Adipocyte (in vitro differentiated cells): ENCODE measurements around the gene DZIP1.

Experiments
- DNase-seq: peaks from one replicate; pipeline ENCODE4 v3.0.0-alpha.2; 2015; ENCODE audit warnings: low read depth
- H3K27me3 ChIP-seq: replicated peaks from 2 replicates; pipeline ENCODE4 v1.7.0; 2013; ENCODE audit warnings: mild to moderate bottlenecking, low read length, moderate library complexity; ENCODE audit not compliant: control insufficient read depth, insufficient read depth
- H3K36me3 ChIP-seq: 2 replicates; pipeline ENCODE4 v1.7.0; 2013; ENCODE audit warnings: low read length, mild to moderate bottlenecking, moderate library complexity; ENCODE audit not compliant: control insufficient read depth, insufficient read depth, severe bottlenecking
- H3K4me1 ChIP-seq: 2 replicates; pipeline ENCODE4 v1.7.0; 2013; ENCODE audit warnings: mild to moderate bottlenecking, low read length, moderate library complexity; ENCODE audit not compliant: control insufficient read depth, insufficient read depth
- H3K4me3 ChIP-seq: 2 replicates; pipeline ENCODE4 v1.7.0; 2013; ENCODE audit warnings: mild to moderate bottlenecking, low read length, moderate library complexity
- H3K9ac ChIP-seq: 2 replicates; pipeline ENCODE4 v1.7.0; 2013; ENCODE audit warnings: mild to moderate bottlenecking, low read length, moderate library complexity
- H3K9me3 ChIP-seq: 2 replicates; pipeline ENCODE4 v1.7.0; 2013; ENCODE audit warnings: mild to moderate bottlenecking, low read length, moderate library complexity; ENCODE audit not compliant: control insufficient read depth

DZIP1 gene

DNA sequence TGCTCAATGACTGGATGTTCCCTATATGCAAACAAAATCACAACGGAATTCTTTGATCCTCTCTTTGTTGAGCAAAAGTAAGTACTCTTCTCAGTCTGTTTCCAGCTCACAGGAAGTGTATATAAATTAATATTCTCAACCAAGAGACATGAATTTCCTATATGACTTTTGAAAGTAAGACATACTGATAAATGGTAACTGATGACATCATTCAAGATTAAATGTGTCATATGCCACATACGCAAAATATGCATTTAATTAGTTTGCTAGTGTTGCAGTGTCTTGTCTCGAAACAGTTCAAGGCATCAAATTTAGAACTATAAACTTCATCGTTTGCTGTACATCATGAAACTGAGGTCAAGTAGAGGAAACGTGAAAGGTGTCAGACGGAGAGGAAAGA lies 84.1 kb downstream of the DZIP1 start:
- Histone ChIP-seq H3K4me3 (no peak overlapping the region), H3K9ac (no peak overlapping the region), H3K27me3 (peaks cover 37% of the 10 kb centered on the region), H3K36me3 (no peaks in the 10 kb centered on the region), H3K9me3 (no peaks in the 10 kb centered on the region), H3K4me1 (peaks cover 4% of the 10 kb centered on the region)
- no peak for DNase-seq

GRCh38 chr13:95559100-95559499 lies 85.4 kb downstream of the DZIP1 start:
- Histone ChIP-seq H3K36me3 (no peaks in the 10 kb centered on the region), H3K4me1 (no peaks in the 10 kb centered on the region), H3K4me3 (no peak overlapping the region), H3K9me3 (no peaks in the 10 kb centered on the region), H3K27me3 (peaks cover 42% of the 10 kb centered on the region), H3K9ac (no peak overlapping the region)
- DNase-seq: no peak

DNA sequence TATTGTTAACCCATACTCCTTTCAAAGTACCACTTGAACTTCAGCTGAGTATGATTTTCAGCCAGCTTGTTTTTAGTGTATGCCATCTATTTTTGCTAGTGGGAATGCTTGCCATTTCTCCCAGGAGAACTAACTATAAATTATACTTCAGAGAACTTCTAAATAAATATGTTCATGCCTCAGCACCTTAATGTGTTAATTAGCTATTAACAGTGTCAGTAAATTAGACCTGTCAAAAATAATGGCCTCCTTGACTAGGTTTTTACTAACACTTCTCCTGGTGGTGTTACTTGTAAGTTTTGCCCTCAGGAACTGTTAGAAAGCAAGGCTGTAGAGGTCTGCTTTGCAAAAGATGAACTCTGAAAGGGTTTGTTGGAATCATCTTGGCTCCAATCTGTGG lies 87.5 kb downstream of the DZIP1 start:
- no peaks in the 10 kb centered on the region for H3K36me3 ChIP-seq
- peaks cover 57% of the 10 kb centered on the region for H3K27me3 ChIP-seq

DNA sequence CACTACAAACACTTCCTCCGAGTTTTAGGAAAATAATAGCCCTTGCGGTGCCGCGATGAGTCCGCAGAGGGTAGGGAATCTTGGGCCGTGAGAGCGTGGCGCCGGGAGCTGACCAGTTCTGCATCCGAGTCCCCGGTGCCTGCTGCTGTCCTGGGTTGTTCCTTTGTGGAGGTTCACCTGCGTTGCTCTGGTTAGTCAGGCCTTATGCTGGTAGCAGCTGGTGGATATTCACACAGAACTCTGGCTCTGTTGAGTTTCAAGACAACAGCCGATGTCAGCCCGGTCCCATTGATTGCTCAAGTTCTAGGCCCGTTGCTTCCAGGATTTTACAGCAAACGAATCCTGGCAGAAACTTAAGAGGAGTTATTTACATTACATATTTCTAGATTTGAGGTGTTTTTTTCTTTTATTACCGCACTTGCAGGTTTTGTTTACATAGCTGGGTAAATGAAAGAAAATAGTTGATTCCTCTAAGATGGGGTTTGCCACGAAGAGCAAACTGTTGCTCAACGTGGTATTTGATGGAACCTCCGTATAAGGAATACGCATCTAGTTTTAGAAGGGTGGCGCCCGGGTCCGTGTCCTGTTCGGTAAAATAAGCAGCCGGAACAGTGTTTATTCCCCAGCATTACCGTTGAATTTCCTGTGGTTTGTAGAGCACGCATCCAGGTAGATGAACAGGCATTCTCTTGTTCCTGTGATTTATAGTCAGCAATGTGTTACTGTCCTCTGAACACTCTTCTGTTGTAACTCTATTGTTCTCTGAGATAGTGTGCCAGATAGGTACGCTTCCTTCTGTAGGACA lies 90.7 kb downstream of the DZIP1 start:
- peak; percentile 5 for DNase-seq
- Histone ChIP-seq H3K27me3 (peaks cover 73% of the 10 kb centered on the region), H3K9ac (no peak overlapping the region), H3K4me3 (no peak overlapping the region), H3K36me3 (no peaks in the 10 kb centered on the region), H3K4me1 (no peaks in the 10 kb centered on the region), H3K9me3 (no peaks in the 10 kb centered on the region)

More for the DNA sequence above, 87.5 kb downstream of the DZIP1 start:
- no peak for DNase-seq
- Histone ChIP-seq H3K4me1 (no peaks in the 10 kb centered on the region), H3K9ac (no peak overlapping the region), H3K4me3 (no peak overlapping the region), H3K9me3 (no peaks in the 10 kb centered on the region)

DNA sequence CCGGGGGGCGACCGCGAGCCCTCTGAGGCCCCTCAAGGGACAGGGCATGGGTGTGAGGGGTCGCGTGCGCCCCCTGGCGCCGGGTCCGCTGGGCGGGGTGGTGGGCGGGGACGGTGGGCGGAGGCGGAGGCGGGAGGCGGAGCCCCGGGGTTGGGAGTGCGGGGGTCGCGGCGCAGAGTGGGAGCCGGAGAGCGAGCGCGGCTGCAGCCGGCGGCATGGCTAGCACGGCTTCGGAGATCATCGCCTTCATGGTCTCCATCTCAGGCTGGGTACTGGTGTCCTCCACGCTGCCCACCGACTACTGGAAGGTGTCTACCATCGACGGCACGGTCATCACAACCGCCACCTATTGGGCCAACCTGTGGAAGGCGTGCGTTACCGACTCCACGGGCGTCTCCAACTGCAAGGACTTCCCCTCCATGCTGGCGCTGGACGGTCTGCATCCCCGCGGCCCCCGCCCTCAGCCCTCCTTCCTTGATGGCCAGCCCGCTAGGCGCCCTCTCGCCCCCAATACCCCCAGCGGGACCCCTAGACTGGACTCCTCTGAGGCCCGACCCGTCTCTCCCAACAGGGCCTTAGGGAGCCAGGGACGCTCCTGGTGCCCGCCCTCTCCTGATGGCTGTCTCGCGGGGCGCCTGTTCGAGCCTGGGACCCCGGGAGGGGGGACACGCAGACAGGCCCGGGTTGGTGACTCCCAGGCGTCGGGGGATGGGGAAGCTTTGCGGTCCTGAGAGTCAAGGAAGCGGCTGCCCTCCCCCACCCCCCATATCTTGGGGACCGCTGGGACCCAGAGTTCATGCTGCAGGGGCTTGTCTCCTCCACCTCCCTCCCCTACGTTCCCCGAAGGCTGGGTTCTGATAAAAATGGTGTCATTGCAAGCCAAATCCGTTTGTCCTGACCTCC lies 91.7 kb downstream of the DZIP1 start, which contains the start of gene CLDN10:
Gene CLDN10 (plus strand): TSS at position 182 of the 903 bp plus-strand sequence. CDS start 34 bp downstream, at position 216.
- Histone ChIP-seq H3K4me3 (no peak within 1 kb of the TSS), H3K4me1 (no peaks in the 10 kb centered on the region), H3K9ac (no peak within 1 kb of the TSS), H3K27me3 (peaks cover 70% of the 10 kb centered on the region), H3K36me3 (no peaks in the 10 kb centered on the region), H3K9me3 (no peaks in the 10 kb centered on the region)
- no peak for DNase-seq

- Histone ChIP-seq H3K36me3 (no peaks in the 10 kb centered on the region), H3K9ac (no peak overlapping the region), H3K4me1 (no peaks in the 10 kb centered on the region), H3K9me3 (no peaks in the 10 kb centered on the region), H3K4me3 (no peak overlapping the region), H3K27me3 (peaks cover 71% of the 10 kb centered on the region)
- DNase-seq: no peak
These were observed 92.3 kb downstream of the DZIP1 start for GRCh38 chr13:95552208-95552538.

GRCh38 chr13:95547531-95548167 lies 96.9 kb downstream of the DZIP1 start:
- Histone ChIP-seq H3K36me3 (no peaks in the 10 kb centered on the region), H3K9ac (no peak overlapping the region), H3K4me1 (no peaks in the 10 kb centered on the region), H3K27me3 (peaks cover 63% of the 10 kb centered on the region), H3K9me3 (no peaks in the 10 kb centered on the region), H3K4me3 (no peak overlapping the region)
- DNase-seq: no peak

DNA sequence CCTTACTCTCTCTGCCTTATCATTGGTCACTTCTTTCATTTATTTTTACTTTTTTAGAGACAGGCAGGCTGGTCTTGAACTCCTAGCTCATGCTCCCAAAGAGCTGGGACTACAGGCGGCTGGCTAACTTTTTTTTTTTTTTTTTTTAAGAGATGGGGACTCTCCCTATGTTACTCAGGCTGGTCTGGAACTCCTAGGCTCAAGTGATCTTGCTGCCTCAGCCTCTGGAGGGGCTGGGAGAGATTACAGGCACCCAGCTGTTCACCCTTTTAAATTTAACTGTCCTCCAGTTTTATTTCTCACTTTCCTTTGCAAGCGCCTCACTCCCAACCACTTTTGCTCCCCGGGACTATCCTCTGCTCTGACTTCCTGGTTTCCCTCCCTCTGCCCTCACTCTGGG lies 97.6 kb downstream of the DZIP1 start:
- Histone ChIP-seq H3K4me1 (peaks cover 5% of the 10 kb centered on the region), H3K9ac (no peak overlapping the region), H3K4me3 (no peak overlapping the region), H3K36me3 (no peaks in the 10 kb centered on the region), H3K27me3 (peaks cover 61% of the 10 kb centered on the region), H3K9me3 (no peaks in the 10 kb centered on the region)
- no peak for DNase-seq

DNA sequence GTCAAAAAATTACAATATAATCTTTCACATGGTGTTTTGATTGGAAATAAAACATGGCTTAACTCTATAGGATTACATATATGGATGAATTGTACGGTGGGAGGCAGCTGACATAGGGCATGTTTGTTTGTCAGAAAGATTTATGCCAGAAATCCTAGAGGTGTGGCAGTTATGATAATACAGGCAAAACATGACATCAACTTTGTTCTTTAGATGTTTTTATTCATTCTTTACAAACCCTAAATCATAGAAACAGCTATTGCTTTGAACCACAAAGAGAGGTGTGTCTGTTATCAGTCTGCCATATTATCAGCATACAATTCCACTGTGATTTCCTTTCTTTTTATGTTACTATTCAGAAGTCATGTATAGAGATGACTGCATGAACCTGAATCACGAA lies 100.2 kb downstream of the DZIP1 start:
- H3K4me1 ChIP-seq: peaks cover 13% of the 10 kb centered on the region
- H3K9me3 ChIP-seq: no peaks in the 10 kb centered on the region
- no peaks in the 10 kb centered on the region for H3K36me3 ChIP-seq
- no peak overlapping the region for H3K4me3 ChIP-seq
- peaks cover 34% of the 10 kb centered on the region for H3K27me3 ChIP-seq
- H3K9ac ChIP-seq: no peak overlapping the region
- no peak for DNase-seq

DNA sequence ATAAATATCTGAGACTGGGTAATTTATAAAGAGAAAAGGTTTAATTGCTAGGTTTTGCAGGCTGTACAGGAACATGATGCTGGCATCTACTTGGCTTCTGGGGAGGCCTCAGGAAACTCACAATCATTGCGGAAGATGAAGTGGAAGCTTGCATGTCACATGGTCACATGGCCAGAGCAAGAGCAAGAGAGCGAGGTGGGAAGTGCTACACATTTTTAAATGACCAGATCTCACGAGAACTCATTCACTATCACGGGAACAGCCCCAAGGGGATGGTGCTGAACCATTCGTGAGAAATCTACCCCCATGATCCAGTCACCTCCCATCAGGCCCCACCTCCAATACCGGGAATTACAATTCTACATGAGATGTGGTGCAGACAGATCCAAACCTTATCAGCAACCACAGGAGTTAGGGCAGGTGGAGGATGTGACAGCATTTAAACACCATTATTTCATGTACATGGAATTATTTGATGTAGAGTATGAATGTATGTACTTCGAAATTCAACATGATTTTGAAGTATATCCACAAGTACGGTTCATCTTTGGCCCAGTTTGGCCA lies 102.5 kb downstream of the DZIP1 start:
- no peak overlapping the region for H3K9ac ChIP-seq

GRCh38 chr13:95541308-95541707 lies 103.2 kb downstream of the DZIP1 start:
- DNase-seq: no peak
- Histone ChIP-seq H3K36me3 (no peaks in the 10 kb centered on the region), H3K27me3 (peaks cover 8% of the 10 kb centered on the region), H3K9me3 (no peaks in the 10 kb centered on the region), H3K4me1 (peaks cover 17% of the 10 kb centered on the region), H3K4me3 (no peak overlapping the region), H3K9ac (no peak overlapping the region)

More for the DNA sequence above, 102.5 kb downstream of the DZIP1 start:
- DNase-seq: no peak
- Histone ChIP-seq H3K4me3 (no peak overlapping the region), H3K9me3 (no peaks in the 10 kb centered on the region), H3K36me3 (no peaks in the 10 kb centered on the region), H3K4me1 (peaks cover 17% of the 10 kb centered on the region), H3K27me3 (peaks cover 14% of the 10 kb centered on the region)
